PC-3 (cell line): ENCODE measurements around the gene AHCYL1. TPM values are rescaled to one million over a fixed set of nuclear protein-coding genes. Genes with fewer than 3 reads are reported as not detected.

Experiments used
- ATAC-seq: fragments of 200-7000 bp; cut with Tn5 transposase; 2 replicates; pipeline ENCODE4 v1.9.1; 2020; ENCODE audit warnings: mild to moderate bottlenecking, moderate library complexity
- BruUV-seq: library from RNA; stranded (reverse); fragments of 400-500 nt; replicated peaks from 2 replicates; lab custom pipeline; 2021; lab: Mats Ljungman, UMichigan
- CTCF ChIA-PET: fragments of 300-600 bp; sonication (Branson Sonifier 250); formaldehyde crosslinking; loops from one replicate; lab custom pipeline; 2022; ENCODE audit warnings: antibody characterized with exemption; lab: Charles Lee
- POLR2A ChIA-PET: fragments of 300-600 bp; sonication (Branson Sonifier 250); formaldehyde crosslinking; loops from one replicate; lab custom pipeline; 2022; ENCODE audit warnings: antibody characterized with exemption; ENCODE audit not compliant: unreplicated experiment; lab: Charles Lee
- DNase-seq: peaks from one replicate; pipeline ENCODE4 v3.0.0-alpha.2; 2015
- H2AFZ ChIP-seq: fragments of 300-600 bp; sonication (generic); 2 replicates; pipeline ENCODE4 v1.6.0; 2016; ENCODE audit warnings: antibody characterized with exemption, low read length
- H3F3A ChIP-seq: fragments of 300-600 bp; sonication (generic); one replicate; pipeline ENCODE4 v1.6.0; 2017; ENCODE audit warnings: antibody characterized with exemption, low read length, control low read depth, mild to moderate bottlenecking; ENCODE audit not compliant: unreplicated experiment
- H3K27ac ChIP-seq: fragments of 300-600 bp; sonication (generic); 2 replicates; pipeline ENCODE4 v1.5.1; 2016; ENCODE audit warnings: mild to moderate bottlenecking, low read length
- H3K27me3 ChIP-seq: fragments of 300-600 bp; sonication (generic); 2 replicates; pipeline ENCODE4 v1.6.1; 2016; ENCODE audit warnings: low read length, mixed read lengths
- H3K36me3 ChIP-seq: fragments of 300-600 bp; sonication (generic); 2 replicates; pipeline ENCODE4 v1.6.1; 2016; ENCODE audit warnings: low read depth, mixed run types, low read length, mixed read lengths
- H3K4me1 ChIP-seq: fragments of 300-600 bp; sonication (generic); 2 replicates; pipeline ENCODE4 v1.5.1; 2016; ENCODE audit warnings: low read length; ENCODE audit not compliant: insufficient read depth
- H3K4me2 ChIP-seq: fragments of 300-600 bp; sonication (generic); 2 replicates; pipeline ENCODE4 v1.6.0; 2016; ENCODE audit warnings: low read length
- H3K4me3 ChIP-seq: fragments of 300-600 bp; sonication (generic); 2 replicates; pipeline ENCODE4 v1.5.1; 2016; ENCODE audit warnings: mild to moderate bottlenecking, low read length, mixed read lengths
- H3K79me2 ChIP-seq: fragments of 300-600 bp; sonication (generic); 2 replicates; pipeline ENCODE4 v1.6.1; 2017; ENCODE audit warnings: low read length, mixed read lengths
- H3K9ac ChIP-seq: fragments of 300-600 bp; sonication (generic); 2 replicates; pipeline ENCODE4 v1.6.0; 2016; ENCODE audit warnings: mild to moderate bottlenecking, low read length
- H3K9me2 ChIP-seq: fragments of 300-600 bp; sonication (generic); replicated peaks from 2 replicates; pipeline ENCODE4 v1.6.1; 2016; ENCODE audit warnings: mixed run types, low read length, mixed read lengths
- H3K9me3 ChIP-seq: fragments of 300-600 bp; sonication (generic); 2 replicates; pipeline ENCODE4 v1.6.1; 2016; ENCODE audit warnings: low read length, mixed read lengths
- H4K20me1 ChIP-seq: fragments of 300-600 bp; sonication (generic); 2 replicates; pipeline ENCODE4 v1.6.1; 2016; ENCODE audit warnings: low read length, mixed read lengths
- CTCF ChIP-seq: fragments of 300-600 bp; sonication (generic); conservative IDR thresholded peaks from 2 replicates; pipeline ENCODE4 v1.5.1; 2017; ENCODE audit warnings: antibody characterized with exemption, low read depth, mild to moderate bottlenecking, low read length
- EZH2 ChIP-seq: fragments of 300-600 bp; sonication (generic); IDR thresholded peaks from one replicate; pipeline ENCODE4 v1.6.1; 2017; ENCODE audit warnings: antibody characterized with exemption, mild to moderate bottlenecking, low read length; ENCODE audit not compliant: unreplicated experiment
- EZH2phosphoT487 ChIP-seq: fragments of 300-600 bp; sonication (generic); IDR thresholded peaks from 2 replicates; pipeline ENCODE4 v1.6.1; 2018; ENCODE audit warnings: mild to moderate bottlenecking, antibody characterized with exemption, low read length, borderline replicate concordance
- intact Hi-C: fragments of 100-400 bp; cut with micrococcal nuclease; formaldehyde crosslinking; loops from 2 replicates; pipeline ENCODE4 v1.9.0; 2023
- total RNA-seq: library from RNA; depleted of rRNA; stranded (reverse); fragments of >200 nt; gene quantifications from 2 replicates; pipeline ENCODE4 v1.2.3, GENCODE V29; 2014

Gene AHCYL1
- total RNA-seq, 1 experiment from 2014 or later = 35.8 TPM

DNA sequence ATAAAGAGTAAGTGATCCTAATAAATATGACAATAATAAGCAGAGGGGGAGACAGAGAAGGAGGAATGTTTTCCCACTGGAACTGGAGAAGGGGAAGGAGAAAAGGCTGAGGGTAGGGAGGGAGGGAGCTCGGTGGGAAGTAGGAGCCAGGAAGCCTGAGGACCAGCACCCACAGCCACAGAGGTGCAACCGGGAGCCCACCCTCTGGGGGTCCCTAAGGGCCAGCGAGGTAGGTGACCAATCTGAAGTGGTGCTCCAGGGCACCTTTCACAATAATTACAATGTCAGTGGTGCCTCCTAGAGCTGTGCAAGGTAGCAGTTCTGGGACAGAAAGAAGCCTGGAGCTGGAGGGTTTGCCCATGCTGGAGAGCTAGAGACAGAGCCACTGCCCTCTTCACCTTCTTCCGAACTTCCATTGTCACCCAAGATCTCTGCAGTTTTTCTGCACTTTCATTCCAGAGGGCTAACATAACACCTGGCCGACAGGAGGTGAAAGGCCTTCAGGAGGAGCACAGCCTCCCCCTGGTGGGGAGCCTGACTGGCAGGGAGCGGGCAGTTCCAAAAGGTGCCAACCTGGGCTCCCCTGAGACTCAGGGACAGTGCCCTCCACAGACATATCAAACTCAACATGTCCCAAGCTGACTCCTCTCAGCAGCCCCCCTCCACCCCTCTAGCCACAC, 4.1 kb upstream of the AHCYL1 start:
- Histone ChIP-seq H3K36me3 (no peaks in the 10 kb centered on the region), H3K9me3 (no peaks in the 10 kb centered on the region), H3K4me1 (peaks cover 55% of the 10 kb centered on the region), H3K9me2 (no peaks in the 10 kb centered on the region), H3K4me3 (no peak overlapping the region), H3K79me2 (peaks cover 6% of the 10 kb centered on the region), H3K27me3 (no peaks in the 10 kb centered on the region), H3K9ac (no peak overlapping the region), H3K27ac (0 out of 2 replicates have a peak overlapping the region, but pooled peaks have one; percentile 28), H3F3A (no peaks in the 10 kb centered on the region), H2AFZ (peak overlapping the region; percentile 44; the same call in 1 of the 2 replicates), H3K4me2 (peak overlapping the region; percentile 51), H4K20me1 (peaks cover 3% of the 10 kb centered on the region)
- CTCF ChIA-PET = interaction anchor here (1.3 to 1.6 kb wide), 3 partner anchors 50 to 206 kb away, joined by 3 to 4 read pairs (median 3); no protein-coding TSS in a partner anchor
- POLR2A ChIA-PET = interaction anchor here (0.6 kb wide), 1 partner anchor 937 kb away, joined by 11 read pairs; no protein-coding TSS in a partner anchor
- BruUV-seq = no TSS peak
- peak; percentile 69 for DNase-seq
- intact Hi-C loops = loop anchor here (2.0 to 5.0 kb wide), 4 partner anchors 20 to 433 kb away; partner anchors contain the start of genes CSF1 and GNAI3
- ATAC-seq = peak; percentile 18
- peak; percentile 88 for TF ChIP-seq CTCF
- no peak for TF ChIP-seq EZH2phosphoT487
- TF ChIP-seq EZH2 = no peak

DNA sequence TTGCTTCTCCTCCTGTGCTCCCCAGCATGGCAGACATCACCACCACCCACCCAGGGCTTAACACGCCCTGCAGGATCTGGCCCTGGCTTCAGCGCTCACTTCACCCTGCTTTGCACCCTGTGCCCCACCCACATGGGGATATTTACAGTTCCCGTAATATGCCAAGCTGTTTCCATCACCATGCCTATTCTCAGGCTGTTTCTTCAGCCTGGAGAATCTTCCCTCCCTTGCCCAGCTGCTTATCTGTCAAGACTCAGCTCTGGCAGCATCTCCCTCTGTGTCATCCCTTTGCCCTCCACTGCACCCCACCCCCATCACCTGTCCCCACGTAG, 3.6 kb upstream of the AHCYL1 start:
- intact Hi-C loops = loop anchor here (2.0 to 5.0 kb wide), 4 partner anchors 20 to 434 kb away; partner anchors contain the start of genes CSF1 and GNAI3
- DNase-seq (no peak), ATAC-seq (no peak)
- no peak; the same call in 1 of the 2 replicates for TF ChIP-seq CTCF
- no peak for TF ChIP-seq EZH2
- no peak for TF ChIP-seq EZH2phosphoT487
- no peaks in the 10 kb centered on the region for H3K9me3 ChIP-seq
- H3K27me3 ChIP-seq = no peaks in the 10 kb centered on the region
- no peaks in the 10 kb centered on the region for H3K36me3 ChIP-seq
- no peak overlapping the region for H2AFZ ChIP-seq
- no peak overlapping the region for H3K4me2 ChIP-seq
- H3K79me2 ChIP-seq = peaks cover 11% of the 10 kb centered on the region
- H3K4me1 ChIP-seq = peaks cover 52% of the 10 kb centered on the region
- no peak overlapping the region for H3K9ac ChIP-seq
- BruUV-seq = no TSS peak
- H3K27ac ChIP-seq = no peak overlapping the region
- POLR2A ChIA-PET = no interaction called here
- CTCF ChIA-PET = interaction anchor here (1.2 to 1.6 kb wide), 3 partner anchors 21 to 206 kb away, joined by 3 to 4 read pairs (median 4); no protein-coding TSS in a partner anchor
- H3K9me2 ChIP-seq = no peaks in the 10 kb centered on the region
- no peak overlapping the region for H3K4me3 ChIP-seq
- H3F3A ChIP-seq = no peaks in the 10 kb centered on the region
- peaks cover 8% of the 10 kb centered on the region for H4K20me1 ChIP-seq
